Thyroid gland (tissue), 4 donors: Measurements from ENCODE around the gene MAPKAPK5.

ENCODE experiments used
- POLR2A ChIP-seq, 2 donors: fragments of 450-650 bp; IDR thresholded peaks; one replicate each; pipeline ENCODE4 v1.6.1; 2017; ENCODE audit warnings: antibody characterized with exemption in 2 of 2, mild to moderate bottlenecking in 2 of 2, moderate library complexity in 1 of 2
- TF ChIP-seq, protein P1 (sequence below), 6 experiments: fragments of 200-600 bp in 3 of 6; fragments of 450-650 bp in 3 of 6; sonication (generic) in 3 of 6; IDR thresholded peaks; one replicate each; pipeline ENCODE4 v1.5.1; 2016 to 2019; ENCODE audit warnings: antibody characterized with exemption in 6 of 6, mild to moderate bottlenecking in 2 of 6, inconsistent platforms in 1 of 6, moderate library complexity in 1 of 6

DNA sequence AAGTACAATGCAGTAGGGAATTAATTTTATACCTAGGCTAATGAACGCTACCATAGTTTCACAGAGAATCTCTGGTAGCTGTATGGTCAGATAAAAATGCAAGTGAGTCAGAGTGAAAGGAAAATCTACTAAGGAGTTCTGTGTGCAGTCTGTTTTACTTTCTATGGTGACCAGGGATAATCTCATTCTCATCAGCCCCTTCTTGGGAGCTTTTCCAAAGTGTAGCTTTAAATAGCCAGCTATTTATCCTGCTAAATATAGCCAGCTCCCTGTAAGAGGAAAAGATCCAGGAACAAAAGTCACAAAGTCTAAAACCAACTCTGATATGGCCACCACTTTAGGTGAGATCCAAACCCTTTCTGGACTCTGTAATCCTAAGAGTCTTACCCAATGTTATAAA lies 95.4 kb downstream of the MAPKAPK5 start:
- no peak for TF ChIP-seq POLR2A (IDR thresholded peaks at IDR 0.05)
- TF ChIP-seq, protein P1, sequence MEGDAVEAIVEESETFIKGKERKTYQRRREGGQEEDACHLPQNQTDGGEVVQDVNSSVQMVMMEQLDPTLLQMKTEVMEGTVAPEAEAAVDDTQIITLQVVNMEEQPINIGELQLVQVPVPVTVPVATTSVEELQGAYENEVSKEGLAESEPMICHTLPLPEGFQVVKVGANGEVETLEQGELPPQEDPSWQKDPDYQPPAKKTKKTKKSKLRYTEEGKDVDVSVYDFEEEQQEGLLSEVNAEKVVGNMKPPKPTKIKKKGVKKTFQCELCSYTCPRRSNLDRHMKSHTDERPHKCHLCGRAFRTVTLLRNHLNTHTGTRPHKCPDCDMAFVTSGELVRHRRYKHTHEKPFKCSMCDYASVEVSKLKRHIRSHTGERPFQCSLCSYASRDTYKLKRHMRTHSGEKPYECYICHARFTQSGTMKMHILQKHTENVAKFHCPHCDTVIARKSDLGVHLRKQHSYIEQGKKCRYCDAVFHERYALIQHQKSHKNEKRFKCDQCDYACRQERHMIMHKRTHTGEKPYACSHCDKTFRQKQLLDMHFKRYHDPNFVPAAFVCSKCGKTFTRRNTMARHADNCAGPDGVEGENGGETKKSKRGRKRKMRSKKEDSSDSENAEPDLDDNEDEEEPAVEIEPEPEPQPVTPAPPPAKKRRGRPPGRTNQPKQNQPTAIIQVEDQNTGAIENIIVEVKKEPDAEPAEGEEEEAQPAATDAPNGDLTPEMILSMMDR (IDR thresholded peaks at IDR 0.05) = no peak
